ENCODE results near the gene CAST. TPM values are rescaled to one million over a fixed set of nuclear protein-coding genes. Genes with fewer than 3 reads are reported as not detected.

Gene CAST
- total RNA-seq, 1 donor from 2014 or later: 260 TPM

DNA sequence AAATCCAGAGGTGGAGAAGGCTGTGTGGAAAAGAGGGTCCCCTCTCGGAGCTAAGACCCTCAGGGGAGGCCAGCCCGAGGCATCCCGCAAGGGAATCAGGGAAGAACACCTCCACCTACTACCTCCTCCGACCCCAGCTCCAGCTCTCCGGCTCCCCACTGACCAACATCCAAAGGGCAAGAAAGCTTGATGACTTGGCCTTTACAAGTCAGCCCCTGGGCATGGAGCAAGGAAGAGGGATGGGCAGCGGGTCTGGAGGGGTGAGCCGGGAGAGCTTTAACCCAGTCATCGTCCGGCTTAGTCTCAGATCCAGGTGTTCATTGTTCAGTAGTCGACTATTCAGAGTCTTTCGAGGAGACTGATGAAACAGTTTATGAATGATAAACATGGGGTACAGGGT lies 113.5 kb downstream of the CAST start:
- intact Hi-C loops (cut with DNase I): no loop called here
- Histone ChIP-seq H3K36me3 (peaks cover 100% of the 10 kb centered on the region), H3K9me3 (no peaks in the 10 kb centered on the region), H3K4me3 (no peak overlapping the region), H3K27me3 (no peaks in the 10 kb centered on the region), H3K4me1 (no peaks in the 10 kb centered on the region), H3K27ac (no peak overlapping the region)
- ATAC-seq (peak; percentile 16), DNase-seq (no peak)
- TF ChIP-seq, protein P1, sequence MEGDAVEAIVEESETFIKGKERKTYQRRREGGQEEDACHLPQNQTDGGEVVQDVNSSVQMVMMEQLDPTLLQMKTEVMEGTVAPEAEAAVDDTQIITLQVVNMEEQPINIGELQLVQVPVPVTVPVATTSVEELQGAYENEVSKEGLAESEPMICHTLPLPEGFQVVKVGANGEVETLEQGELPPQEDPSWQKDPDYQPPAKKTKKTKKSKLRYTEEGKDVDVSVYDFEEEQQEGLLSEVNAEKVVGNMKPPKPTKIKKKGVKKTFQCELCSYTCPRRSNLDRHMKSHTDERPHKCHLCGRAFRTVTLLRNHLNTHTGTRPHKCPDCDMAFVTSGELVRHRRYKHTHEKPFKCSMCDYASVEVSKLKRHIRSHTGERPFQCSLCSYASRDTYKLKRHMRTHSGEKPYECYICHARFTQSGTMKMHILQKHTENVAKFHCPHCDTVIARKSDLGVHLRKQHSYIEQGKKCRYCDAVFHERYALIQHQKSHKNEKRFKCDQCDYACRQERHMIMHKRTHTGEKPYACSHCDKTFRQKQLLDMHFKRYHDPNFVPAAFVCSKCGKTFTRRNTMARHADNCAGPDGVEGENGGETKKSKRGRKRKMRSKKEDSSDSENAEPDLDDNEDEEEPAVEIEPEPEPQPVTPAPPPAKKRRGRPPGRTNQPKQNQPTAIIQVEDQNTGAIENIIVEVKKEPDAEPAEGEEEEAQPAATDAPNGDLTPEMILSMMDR (IDR thresholded peaks at IDR 0.05): no peak

- ATAC-seq: no peak
Measured at GRCh38 chr5:96776621-96777020, 114.4 kb downstream of the CAST start.

DNA sequence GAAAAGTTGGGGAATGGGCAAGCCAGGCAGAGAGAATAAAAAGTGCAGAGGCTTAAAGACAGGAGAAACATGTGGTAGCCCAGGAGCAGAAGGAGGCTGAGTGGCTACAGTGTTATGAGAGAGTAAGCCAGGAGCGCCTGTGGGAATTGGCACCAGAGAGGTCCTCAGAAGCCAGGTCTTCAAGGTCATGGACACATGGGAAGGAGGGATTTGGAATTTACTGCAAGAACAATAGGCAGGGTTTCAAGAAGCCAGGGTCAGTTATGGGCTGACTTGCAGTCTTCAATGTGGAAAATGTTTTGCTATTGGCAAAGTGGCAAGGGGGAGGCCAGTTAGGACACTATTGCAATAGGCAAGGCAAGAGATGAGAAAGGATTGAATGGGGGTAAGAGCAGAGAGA lies 116.2 kb downstream of the CAST start:
- Histone ChIP-seq H3K9me3 (no peaks in the 10 kb centered on the region), H3K27ac (no peak overlapping the region), H3K36me3 (peaks cover 100% of the 10 kb centered on the region), H3K27me3 (no peaks in the 10 kb centered on the region), H3K4me3 (no peak overlapping the region), H3K4me1 (no peaks in the 10 kb centered on the region)
- TF ChIP-seq, protein P1 (IDR thresholded peaks at IDR 0.05): no peak
- ATAC-seq: peak; percentile 20
- no peak for DNase-seq
- intact Hi-C loops (cut with DNase I): no loop called here

More at GRCh38 chr5:96776621-96777020, 114.4 kb downstream of the CAST start:
- Histone ChIP-seq H3K27ac (no peak overlapping the region), H3K9me3 (no peaks in the 10 kb centered on the region), H3K36me3 (peaks cover 100% of the 10 kb centered on the region), H3K4me1 (no peaks in the 10 kb centered on the region), H3K4me3 (no peak overlapping the region), H3K27me3 (no peaks in the 10 kb centered on the region)
- DNase-seq: no peak
- TF ChIP-seq, protein P1 (IDR thresholded peaks at IDR 0.05): no peak
- intact Hi-C loops (cut with DNase I): no loop called here

DNA sequence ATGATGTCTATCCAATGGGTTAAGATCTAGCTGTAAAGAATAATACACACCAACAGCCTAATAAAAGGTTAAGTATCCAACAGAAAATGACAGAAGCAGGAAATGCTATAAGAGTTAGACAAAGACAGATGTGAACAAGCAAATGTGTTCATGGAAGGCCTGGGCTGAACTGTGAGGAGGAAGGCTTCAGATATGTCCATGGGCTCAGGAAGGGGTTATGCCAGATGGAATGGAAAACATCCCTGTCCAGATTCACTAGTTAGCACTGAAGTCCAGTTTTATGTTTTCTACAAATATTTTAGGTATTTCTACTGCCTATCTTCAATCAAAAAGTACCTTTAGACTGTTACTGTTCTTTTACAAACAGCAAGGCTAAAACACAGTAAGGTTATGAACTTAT lies 118.5 kb downstream of the CAST start:
- Histone ChIP-seq H3K9me3 (no peaks in the 10 kb centered on the region), H3K4me3 (no peak overlapping the region), H3K27ac (no peak overlapping the region), H3K4me1 (no peaks in the 10 kb centered on the region), H3K36me3 (peaks cover 94% of the 10 kb centered on the region), H3K27me3 (no peaks in the 10 kb centered on the region)
- DNase-seq (no peak), ATAC-seq (no peak)
- intact Hi-C loops (cut with DNase I): no loop called here
- TF ChIP-seq, protein P1 (IDR thresholded peaks at IDR 0.05): no peak

- Histone ChIP-seq H3K4me3 (no peak overlapping the region), H3K27ac (no peak overlapping the region), H3K9me3 (no peaks in the 10 kb centered on the region), H3K4me1 (no peaks in the 10 kb centered on the region), H3K36me3 (peaks cover 94% of the 10 kb centered on the region), H3K27me3 (no peaks in the 10 kb centered on the region)
- no peak for DNase-seq
- TF ChIP-seq, protein P1 (IDR thresholded peaks at IDR 0.05): no peak
- intact Hi-C loops (cut with DNase I): no loop called here
- ATAC-seq: no peak
Measured at GRCh38 chr5:96781031-96781971, 119.1 kb downstream of the CAST start.
